ENCODE data around the gene C9orf40.

DNA sequence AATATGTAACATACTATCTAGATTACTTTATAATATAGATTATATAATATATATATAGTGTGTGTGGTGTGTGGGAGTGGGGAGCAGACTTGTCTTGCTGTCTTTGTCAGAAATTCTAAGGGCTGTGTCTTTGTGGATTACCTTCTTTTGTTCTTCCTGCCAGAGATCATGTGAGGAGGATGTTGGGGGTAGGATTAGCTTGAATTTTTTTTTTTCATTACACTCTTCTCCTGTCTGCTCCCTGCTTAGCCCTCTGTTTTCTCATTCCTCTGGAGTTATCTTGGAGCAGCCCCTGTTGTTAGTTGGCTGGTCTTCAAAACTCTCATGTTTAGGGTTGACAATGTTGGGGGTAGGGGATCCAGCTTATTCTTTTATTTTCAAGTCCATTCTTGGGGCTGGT lies 21.0 kb upstream of the C9orf40 start:
- TF ChIP-seq, protein P1, sequence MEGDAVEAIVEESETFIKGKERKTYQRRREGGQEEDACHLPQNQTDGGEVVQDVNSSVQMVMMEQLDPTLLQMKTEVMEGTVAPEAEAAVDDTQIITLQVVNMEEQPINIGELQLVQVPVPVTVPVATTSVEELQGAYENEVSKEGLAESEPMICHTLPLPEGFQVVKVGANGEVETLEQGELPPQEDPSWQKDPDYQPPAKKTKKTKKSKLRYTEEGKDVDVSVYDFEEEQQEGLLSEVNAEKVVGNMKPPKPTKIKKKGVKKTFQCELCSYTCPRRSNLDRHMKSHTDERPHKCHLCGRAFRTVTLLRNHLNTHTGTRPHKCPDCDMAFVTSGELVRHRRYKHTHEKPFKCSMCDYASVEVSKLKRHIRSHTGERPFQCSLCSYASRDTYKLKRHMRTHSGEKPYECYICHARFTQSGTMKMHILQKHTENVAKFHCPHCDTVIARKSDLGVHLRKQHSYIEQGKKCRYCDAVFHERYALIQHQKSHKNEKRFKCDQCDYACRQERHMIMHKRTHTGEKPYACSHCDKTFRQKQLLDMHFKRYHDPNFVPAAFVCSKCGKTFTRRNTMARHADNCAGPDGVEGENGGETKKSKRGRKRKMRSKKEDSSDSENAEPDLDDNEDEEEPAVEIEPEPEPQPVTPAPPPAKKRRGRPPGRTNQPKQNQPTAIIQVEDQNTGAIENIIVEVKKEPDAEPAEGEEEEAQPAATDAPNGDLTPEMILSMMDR (IDR thresholded peaks at IDR 0.05) = no peak
- no peak for TF ChIP-seq POLR2A (IDR thresholded peaks at IDR 0.05)
